ENCODE results near the gene THTPA.
"Not testable (repeated sequence)": the region's sequence is repeated elsewhere in the genome, so short reads cannot be mapped to it uniquely, and the experiment has no call there.

THTPA gene

GRCh38 chr14:23533652-23534435 is 22.2 kb upstream of the THTPA start:
- no peak for DNase-seq

DNA sequence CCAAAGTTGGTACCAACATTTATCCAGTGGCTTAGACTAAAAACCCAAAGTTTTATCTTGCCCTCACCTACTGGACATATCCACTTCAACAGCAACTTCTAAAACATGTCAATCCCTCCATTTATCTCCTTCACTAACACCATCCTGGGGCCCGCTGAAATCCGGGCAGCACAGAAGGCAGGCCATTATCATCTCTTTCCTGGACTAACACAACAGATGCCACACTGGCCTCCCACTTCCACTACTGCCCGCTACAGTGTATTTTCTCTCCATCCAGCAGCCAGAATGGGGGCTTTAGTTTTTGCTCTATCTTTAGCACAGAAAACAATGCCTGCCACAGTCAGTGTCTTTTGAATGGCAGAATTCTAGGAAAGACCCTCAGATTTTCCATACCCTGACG is 20.1 kb upstream of the THTPA start:
- no peak for DNase-seq

DNA sequence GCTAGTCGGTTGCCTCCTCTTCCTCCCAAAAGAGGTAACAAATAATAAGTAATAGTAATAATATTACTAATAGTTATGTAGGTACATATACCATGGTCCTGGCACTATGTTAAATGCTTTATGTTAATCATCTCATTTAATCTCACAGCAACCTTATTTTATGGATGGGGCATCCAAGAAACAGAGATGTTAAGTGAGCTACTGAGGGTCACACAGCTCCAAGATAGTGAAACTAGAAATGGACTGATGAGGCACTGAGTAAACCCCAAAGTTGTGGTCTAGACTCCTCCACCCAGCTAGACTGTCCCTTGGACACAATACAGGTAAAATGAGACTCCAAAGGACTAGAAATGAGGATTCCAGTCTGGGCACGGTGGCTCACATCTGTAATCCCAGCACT is 19.6 kb upstream of the THTPA start:
- no peak for DNase-seq

GRCh38 chr14:23536906-23537305 is 19.2 kb upstream of the THTPA start:
- not testable (repeated sequence) for DNase-seq

GRCh38 chr14:23537351-23538049 is 18.6 kb upstream of the THTPA start:
- no peak for DNase-seq

DNA sequence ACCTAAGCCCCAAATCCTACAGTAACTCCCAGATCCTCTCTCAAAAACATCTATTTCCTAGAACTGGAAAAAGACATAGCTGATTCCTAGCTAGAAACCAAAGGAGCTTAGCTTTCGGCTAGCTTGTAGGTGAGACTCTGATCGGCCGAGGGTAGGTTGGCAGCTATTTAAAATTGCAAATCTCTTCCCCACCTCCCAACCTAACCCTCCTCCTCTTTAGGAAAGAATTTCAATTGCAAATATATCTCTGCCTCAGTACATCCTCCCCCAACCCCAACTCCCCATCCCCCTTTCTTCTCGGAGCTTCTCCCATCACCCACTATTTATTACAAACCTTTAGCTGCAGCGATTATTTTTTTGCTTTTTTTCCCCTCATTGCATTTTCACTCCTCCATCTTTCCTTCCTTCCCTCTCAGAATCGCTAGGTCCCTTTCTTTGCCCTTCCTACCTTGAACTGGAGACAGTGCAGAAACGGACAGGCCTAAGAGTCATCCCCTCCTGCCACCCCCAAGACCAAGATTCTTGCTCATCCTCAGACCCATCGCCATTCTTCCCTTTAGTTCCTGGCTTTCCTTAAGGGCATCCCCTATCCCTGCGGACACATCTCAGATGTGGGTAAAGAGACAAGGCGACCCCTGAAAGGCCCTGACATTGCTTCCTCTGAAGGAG is 17.9 kb upstream of the THTPA start:
- no peak for DNase-seq

GRCh38 chr14:23538785-23539184 is 17.3 kb upstream of the THTPA start:
- DNase-seq = no peak

DNA sequence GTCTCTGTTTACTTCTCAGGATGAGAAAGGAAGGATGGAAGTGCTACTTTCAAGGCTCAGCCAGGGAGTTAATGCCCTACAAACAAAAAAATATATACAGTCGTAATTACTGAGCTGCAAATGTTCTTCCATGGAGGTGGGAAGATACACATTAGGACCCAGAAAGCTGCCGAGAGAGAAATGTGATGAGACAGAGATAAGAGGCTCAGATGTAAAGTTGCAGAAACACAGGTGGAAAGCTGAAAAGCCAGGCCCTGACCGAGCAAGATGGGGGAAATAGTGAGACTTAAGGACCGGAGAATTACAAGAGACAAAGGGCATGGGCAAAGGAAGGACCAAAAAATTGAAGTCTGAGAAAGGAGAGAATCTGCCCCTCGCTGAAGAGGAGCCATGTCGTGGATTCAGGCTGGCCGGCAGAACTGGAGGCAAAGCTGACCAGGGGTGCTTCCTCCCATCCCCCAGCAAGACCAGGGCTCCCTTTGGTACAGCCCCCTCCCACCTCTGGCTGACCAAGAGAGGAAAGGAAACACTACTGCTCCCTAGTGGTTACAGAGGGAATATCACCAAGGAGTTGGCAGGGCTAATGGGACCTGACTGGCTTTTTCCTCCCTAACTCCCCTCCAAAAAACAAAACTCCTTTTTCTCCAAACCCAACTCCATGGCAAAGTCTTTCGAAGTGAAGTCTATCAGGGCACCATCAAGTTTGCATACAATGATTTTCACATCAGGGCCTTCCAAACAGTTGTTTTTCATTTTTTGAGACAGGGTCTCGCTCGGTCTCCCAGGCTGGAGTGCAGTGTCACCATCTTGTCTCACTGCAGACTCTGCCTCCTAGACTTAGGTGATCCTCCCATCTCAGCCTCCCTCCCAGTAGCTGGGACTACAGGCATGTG is 16.6 kb upstream of the THTPA start:
- DNase-seq = peak; percentile 34

DNA sequence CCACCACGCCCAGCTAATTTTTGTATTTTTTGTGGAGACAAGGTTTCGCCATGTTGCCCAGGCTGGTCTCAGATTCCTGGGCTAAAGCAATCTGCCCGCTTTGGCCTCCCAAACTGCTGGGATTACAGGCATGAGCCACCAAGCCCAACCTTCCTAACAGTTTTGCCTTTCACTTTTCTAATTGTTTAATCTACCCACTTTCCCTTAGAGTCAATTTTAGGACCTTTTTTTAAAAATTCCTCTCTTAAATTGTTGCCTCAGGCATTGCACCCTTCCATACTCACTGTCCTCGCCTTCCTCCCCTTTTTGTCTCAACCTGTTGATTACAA is 16.0 kb upstream of the THTPA start:
- DNase-seq = no peak

DNA sequence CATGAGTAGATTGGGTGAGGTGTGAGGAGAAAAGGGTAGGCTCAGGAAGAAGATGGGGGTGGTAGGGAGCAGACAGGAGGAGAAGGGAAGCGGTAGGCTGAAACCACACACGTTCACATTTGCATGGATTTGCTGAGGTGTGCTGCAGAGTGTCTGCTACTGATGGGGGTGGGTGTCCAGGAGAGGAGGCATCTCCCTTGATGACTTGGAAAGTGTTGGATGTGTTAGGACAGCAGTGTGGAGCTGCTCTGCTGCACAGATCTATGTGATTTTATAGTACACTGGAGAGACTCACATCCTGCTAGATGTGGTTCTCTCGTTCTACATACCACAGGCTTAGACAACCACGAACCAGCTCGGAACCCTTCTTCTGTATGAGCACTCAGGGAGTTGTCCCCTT is 13.8 kb upstream of the THTPA start:
- DNase-seq = no peak

DNA sequence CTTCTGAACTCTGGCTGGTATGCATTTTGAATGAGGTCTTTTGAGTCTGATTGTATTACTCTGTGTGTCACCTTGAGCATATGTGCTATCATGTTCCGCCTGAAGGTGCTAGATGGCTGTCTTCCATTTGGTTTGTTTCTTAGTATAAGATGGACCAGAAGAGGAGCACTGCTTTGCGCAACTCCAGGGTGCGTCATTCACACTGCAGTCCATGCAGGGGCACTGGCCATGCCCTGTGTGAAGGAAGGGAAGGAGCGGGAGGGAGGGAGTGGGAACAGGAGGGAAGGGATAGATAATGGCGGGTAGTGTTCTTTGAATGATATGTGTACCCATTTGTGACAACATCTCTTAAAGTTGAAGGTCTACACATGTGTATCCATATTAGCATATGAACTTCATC is 12.7 kb upstream of the THTPA start:
- no peak for DNase-seq

- no peak for DNase-seq
These were observed 11.3 kb upstream of the THTPA start for GRCh38 chr14:23544511-23545447.

DNA sequence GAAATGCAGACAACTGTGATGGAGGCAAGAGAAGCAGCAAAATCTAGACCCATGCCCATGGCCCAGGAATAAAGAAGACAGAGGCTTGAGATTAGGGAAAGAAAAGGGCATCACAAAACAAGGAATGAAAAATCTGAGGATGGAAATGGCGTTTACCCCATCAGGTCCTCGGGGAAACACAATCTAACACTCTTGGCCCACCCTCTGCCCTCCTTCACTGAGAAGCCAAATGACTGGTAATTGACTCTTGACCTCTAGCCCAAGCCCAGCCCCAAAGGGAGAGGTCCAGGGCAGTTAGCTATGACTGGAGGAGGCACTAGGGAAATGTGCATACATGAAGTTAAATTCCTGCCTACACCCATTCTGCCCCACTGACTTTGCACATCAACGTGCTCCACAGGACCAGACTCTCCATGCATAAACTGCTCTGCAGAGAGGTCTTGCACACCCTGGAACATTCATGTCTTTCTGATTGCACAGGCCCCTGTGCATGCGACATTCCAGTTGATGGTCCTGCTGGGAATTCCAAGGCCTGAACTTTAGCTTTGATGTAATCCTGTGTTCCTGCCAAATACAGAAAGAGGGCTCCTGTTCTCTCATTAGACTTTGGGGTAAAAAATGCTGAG is 10.2 kb upstream of the THTPA start:
- no peak for DNase-seq

GRCh38 chr14:23546450-23547035 is 9.5 kb upstream of the THTPA start:
- DNase-seq = no peak

DNA sequence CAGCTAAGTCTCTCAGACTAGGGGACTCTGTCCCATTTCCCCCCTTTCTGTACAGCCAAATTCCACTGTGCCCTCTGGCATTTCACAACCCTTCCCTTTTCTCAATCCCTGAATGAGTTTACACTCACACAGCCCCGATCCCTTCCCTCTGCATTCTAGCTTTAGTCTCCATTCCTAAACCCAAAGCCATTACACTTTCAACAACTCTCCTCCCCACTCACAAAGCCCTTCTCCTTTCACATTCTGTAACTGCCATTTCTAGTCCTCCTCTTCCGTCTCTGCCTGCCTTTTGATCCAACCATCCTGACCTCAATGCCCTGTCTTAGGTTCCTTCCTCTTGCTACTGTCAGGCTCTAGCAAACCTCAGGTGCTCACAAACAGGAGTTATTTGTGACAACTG is 8.1 kb upstream of the THTPA start:
- no peak for DNase-seq

DNA sequence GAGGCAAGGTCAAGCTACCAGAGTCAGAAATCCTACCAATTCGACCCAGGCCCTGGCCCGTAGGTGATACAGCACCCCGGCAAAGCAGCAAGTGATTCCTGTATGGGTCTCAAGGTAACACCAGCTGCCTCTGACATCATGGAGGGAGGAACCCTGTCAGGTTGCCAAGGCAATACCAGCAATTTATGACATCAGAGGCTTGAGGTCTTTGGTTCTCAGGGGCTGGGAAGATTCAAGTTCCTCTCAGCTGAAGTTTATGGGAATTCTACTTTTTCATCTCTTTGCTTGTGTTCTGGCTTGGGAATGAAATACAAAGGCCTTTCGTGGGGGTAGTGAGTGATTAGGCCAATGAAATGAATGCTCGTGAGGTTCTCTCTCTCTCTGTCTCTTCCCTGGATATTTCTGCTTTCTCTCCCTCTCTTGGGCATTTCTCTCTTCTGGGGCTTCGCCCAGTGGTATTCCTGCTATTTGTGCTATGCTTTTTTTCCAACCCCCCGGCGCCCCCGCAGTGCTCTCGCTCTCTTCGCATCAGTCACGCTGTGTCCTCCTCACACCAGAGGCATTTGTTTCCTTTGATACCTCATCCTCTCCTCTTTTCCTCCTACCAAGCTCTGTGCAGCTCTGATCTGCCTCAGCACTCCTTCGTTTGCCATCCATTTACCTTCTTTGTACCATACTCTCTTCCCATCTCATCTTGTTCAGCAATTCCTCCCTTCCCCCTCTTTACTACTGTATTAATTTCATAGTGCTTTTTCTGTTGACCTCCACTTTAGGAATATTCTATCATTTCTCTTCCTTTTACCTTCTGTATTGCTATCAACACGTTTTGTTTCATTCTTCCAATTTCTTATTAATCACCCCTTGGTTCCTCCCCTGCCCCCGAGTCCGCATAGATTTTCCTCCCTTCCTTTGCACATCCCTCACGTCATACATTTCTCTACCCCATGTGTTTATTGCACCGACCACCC is 7.4 kb upstream of the THTPA start:
- peak; percentile 14 for DNase-seq

DNA sequence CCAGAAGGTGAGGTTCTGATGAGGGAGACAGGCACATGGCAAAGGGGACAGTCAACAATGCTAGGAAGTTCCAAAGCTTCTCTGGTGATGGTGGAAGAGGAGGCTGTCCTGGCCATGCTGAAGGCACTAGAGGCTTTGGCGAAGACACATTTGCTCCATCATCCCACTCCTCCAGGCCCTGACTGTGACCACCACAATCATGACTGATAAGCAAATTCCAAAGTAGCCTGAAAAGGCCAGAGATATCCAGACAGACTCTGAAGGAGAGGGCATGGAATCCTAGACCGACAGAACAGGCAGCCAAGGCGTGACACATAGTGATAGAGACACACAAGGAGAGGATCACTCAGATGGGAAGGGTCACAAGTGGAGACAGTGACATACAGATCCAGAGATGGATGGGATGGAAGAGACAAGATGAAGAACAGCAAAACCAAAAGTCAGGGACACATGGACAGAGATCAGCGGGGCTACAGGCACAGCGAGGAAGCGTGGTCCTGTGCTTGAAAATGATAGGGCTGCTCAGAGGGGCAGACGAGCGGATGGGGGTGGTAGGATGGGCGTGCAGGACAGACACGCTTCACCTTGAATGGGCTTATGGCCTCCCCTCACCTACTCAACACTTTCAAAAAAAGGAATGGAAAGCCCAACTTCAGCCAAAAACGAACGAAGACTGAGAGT is 5.8 kb upstream of the THTPA start:
- DNase-seq = peak; percentile 23

GRCh38 chr14:23550812-23551265 is 5.2 kb upstream of the THTPA start:
- no peak for DNase-seq

Measured in left hindlimb (tissue), 1 donor.